ENCODE measurements around the gene PTEN. TPM values are rescaled to one million over a fixed set of nuclear protein-coding genes. Genes with fewer than 3 reads are reported as not detected.
A peak's percentile ranks its signal among the peaks of the same experiment; 100 is the strongest.

PTEN gene
- total and polyA plus RNA-seq, 9 of the 15 experiments (the other 6 are each of a cell fraction or from before 2014, with no cell fraction given): 8.4 to 56.9 (median 22.2) TPM

GRCh38 chr10:87878664-87879459 lies 15.4 kb downstream of the PTEN start (continued):
- TF ChIP-seq FOXA3 (CRISPR knock-in tag; conservative IDR thresholded peaks at IDR 0.05 in 1 of 2, IDR thresholded peaks at IDR 0.05 in 1 of 2): peak in 1 of 2 experiments; percentile 32; a peak in 1 of 4 replicates
- TF ChIP-seq, protein P1, sequence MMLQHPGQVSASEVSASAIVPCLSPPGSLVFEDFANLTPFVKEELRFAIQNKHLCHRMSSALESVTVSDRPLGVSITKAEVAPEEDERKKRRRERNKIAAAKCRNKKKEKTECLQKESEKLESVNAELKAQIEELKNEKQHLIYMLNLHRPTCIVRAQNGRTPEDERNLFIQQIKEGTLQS (IDR thresholded peaks at IDR 0.05): no peak
- TF ChIP-seq, protein P1 (CRISPR knock-in tag; conservative IDR thresholded peaks at IDR 0.05): no peak
- peak; percentile 88 to 91 for TF ChIP-seq TRIM24 (IDR thresholded peaks at IDR 0.05)
- TF ChIP-seq SIX5 (IDR thresholded peaks at IDR 0.05; ENCODE audit: borderline replicate concordance in 1 of 2, insufficient read depth in 1 of 2, low read depth in 1 of 2, low read length in 2 of 2): no peak
- TF ChIP-seq HMBOX1 (IDR thresholded peaks at IDR 0.05): peak; percentile 98
- TF ChIP-seq, protein P2, sequence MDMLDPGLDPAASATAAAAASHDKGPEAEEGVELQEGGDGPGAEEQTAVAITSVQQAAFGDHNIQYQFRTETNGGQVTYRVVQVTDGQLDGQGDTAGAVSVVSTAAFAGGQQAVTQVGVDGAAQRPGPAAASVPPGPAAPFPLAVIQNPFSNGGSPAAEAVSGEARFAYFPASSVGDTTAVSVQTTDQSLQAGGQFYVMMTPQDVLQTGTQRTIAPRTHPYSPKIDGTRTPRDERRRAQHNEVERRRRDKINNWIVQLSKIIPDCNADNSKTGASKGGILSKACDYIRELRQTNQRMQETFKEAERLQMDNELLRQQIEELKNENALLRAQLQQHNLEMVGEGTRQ (CRISPR knock-in tag; IDR thresholded peaks at IDR 0.05): no peak
- no peak for TF ChIP-seq ZNF407 (IDR thresholded peaks at IDR 0.05; ENCODE audit: low read depth)
- TF ChIP-seq ZFX (CRISPR knock-in tag; IDR thresholded peaks at IDR 0.05): no peak
- TF ChIP-seq PHB2 (IDR thresholded peaks at IDR 0.05; ENCODE audit: low read depth): peak; percentile 64; the same call in 1 of the 2 replicates
- no peak for TF ChIP-seq SMAD4 (CRISPR knock-in tag; conservative IDR thresholded peaks at IDR 0.05)
- TF ChIP-seq LEF1 (IDR thresholded peaks at IDR 0.05): peak; percentile 83; the same call in 1 of the 2 replicates
- TF ChIP-seq BRD9 (IDR thresholded peaks at IDR 0.05; ENCODE audit: low read depth, partially characterized antibody): peak; percentile 80
- peak; percentile 80 for TF ChIP-seq TCF3 (CRISPR knock-in tag; IDR thresholded peaks at IDR 0.05)
- TF ChIP-seq SMARCA5 (IDR thresholded peaks at IDR 0.05): peak; percentile 67; the same call in 1 of the 2 replicates
- no peak for TF ChIP-seq OTX1 (CRISPR knock-in tag; IDR thresholded peaks at IDR 0.05)
- peak; percentile 71; the same call in 1 of the 2 replicates for TF ChIP-seq TRIM28 (IDR thresholded peaks at IDR 0.05)
- peak; percentile 88 for TF ChIP-seq CBFA2T2 (conservative IDR thresholded peaks at IDR 0.05)

Data from K562 (cell line).